ENCODE results near the gene KRTAP5-6. TPM values are rescaled to one million over a fixed set of nuclear protein-coding genes. Genes with fewer than 3 reads are reported as not detected.
"Not testable (repeated sequence)": the region's sequence is repeated elsewhere in the genome, so short reads cannot be mapped to it uniquely, and the experiment has no call there.

Gene KRTAP5-6
- total RNA-seq, 1 donor, result not detected

GRCh38 chr11:1679881-1680280 is 17.1 kb upstream of the KRTAP5-6 start:
- H3K4me3 ChIP-seq (ENCODE audit: low read depth, low read length), result no peak overlapping the region
- TF ChIP-seq, protein P1, sequence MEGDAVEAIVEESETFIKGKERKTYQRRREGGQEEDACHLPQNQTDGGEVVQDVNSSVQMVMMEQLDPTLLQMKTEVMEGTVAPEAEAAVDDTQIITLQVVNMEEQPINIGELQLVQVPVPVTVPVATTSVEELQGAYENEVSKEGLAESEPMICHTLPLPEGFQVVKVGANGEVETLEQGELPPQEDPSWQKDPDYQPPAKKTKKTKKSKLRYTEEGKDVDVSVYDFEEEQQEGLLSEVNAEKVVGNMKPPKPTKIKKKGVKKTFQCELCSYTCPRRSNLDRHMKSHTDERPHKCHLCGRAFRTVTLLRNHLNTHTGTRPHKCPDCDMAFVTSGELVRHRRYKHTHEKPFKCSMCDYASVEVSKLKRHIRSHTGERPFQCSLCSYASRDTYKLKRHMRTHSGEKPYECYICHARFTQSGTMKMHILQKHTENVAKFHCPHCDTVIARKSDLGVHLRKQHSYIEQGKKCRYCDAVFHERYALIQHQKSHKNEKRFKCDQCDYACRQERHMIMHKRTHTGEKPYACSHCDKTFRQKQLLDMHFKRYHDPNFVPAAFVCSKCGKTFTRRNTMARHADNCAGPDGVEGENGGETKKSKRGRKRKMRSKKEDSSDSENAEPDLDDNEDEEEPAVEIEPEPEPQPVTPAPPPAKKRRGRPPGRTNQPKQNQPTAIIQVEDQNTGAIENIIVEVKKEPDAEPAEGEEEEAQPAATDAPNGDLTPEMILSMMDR (IDR thresholded peaks at IDR 0.05; ENCODE audit: insufficient read depth, low read depth, low read length), result no peak
- DNase-seq (ENCODE audit: low read depth), result no peak

DNA sequence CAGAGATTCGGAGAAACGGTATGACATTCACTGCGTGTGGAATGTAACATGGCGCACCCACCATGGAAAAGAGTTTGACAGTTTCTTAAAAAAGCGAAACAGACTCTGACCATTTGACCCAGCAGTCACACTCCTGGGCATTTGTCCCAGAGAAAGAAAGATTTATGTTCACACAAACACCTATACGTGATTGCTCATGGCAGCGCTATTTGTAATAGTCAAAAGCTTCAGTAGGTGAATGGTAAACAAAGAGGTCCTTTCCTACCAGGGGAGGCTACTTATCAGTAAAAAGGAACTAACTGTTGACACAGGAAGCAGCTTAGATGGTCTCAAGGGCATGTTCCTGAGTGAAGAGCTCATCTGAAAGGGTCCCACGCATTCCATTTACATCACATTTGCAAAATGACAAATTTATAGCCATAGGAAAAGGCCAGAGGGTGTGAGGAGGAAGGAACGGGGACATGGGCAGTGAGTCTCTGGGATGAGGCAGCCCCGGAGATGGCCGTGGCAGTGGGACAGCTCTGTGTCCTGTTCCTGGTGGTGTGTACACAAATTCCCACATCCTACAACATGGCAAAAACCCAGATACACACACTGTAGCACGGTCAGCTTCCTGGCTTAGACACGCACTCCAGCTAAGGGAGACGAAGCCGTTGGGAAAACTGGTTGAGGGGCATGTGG is 14.6 kb upstream of the KRTAP5-6 start:
- TF ChIP-seq, protein P1 (IDR thresholded peaks at IDR 0.05; ENCODE audit: insufficient read depth, low read depth, low read length), result no peak
- DNase-seq (ENCODE audit: low read depth), result no peak
- H3K4me3 ChIP-seq (ENCODE audit: low read depth, low read length), result no peak overlapping the region

DNA sequence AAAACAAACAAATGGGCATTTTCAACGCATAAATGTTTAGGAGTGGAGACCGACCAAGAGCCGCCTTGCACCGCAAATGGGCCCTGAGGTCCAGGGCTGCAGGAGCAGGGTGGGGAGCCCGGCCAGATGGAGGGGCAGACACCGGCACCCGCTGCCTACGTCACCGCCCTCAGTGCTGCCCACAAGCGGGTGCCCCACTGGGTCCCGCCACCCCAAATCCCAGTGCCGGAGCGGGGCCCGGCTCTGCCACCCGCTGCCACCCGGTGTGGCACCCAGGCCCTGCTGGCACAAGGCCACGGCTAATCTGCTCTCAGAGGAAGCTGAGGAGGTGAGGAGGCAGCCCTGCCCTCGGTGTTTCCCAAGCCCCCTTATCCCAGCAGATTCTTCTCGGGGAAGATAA is 13.8 kb upstream of the KRTAP5-6 start:
- DNase-seq (ENCODE audit: low read depth); H3K4me3 ChIP-seq (ENCODE audit: low read depth, low read length): not testable (repeated sequence)

DNA sequence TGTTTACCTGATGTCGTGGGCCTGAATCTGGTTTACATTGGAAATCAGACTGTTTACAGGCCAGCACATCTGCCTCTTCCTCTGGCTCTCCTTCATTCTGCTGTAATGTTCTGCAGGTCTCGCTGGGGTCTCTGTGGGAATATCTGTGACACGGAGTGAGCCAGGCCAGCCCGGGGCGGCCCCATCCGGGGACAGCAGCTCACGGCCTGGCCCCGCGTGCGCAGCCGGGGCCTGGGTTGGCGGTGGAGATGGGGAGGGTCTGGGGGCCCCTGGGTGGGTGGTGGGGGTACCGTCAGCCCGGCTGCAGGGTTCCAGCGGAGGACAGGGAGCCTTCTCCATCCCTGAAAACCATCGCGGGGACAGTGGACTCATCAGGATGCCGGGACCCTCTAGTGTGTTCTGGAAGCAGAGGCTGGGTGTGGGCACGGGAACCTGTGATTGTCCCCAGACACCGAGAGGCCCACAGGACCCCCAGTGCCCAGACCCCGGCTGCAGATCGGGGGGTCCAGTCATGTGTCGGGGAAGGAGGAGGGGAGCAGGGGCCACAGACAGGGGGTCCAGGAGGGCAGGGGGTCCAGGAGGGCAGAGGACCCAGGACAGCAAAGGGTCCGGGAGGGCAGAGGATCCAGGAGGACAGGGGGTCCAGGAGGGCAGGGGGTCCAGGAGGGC is 13.0 kb upstream of the KRTAP5-6 start:
- not testable (repeated sequence) for DNase-seq (ENCODE audit: low read depth); H3K4me3 ChIP-seq (ENCODE audit: low read depth, low read length)

GRCh38 chr11:1684886-1685874 is 11.8 kb upstream of the KRTAP5-6 start:
- not testable (repeated sequence) for DNase-seq (ENCODE audit: low read depth); H3K4me3 ChIP-seq (ENCODE audit: low read depth, low read length)

- not testable (repeated sequence) for H3K4me3 ChIP-seq (ENCODE audit: low read depth, low read length); DNase-seq (ENCODE audit: low read depth)
Observed at GRCh38 chr11:1686220-1686619, 10.8 kb upstream of the KRTAP5-6 start.

GRCh38 chr11:1688336-1688947 is 8.6 kb upstream of the KRTAP5-6 start:
- not testable (repeated sequence) for DNase-seq (ENCODE audit: low read depth); H3K4me3 ChIP-seq (ENCODE audit: low read depth, low read length)

GRCh38 chr11:1689250-1690166 is 7.5 kb upstream of the KRTAP5-6 start:
- H3K4me3 ChIP-seq (ENCODE audit: low read depth, low read length); DNase-seq (ENCODE audit: low read depth): not testable (repeated sequence)

GRCh38 chr11:1690167-1691025 is 6.6 kb upstream of the KRTAP5-6 start:
- DNase-seq (ENCODE audit: low read depth), result no peak
- no peak overlapping the region for H3K4me3 ChIP-seq (ENCODE audit: low read depth, low read length)
- TF ChIP-seq, protein P1 (IDR thresholded peaks at IDR 0.05; ENCODE audit: insufficient read depth, low read depth, low read length), result no peak
